GM18517 (cell line): ENCODE measurements around the gene HRK.
A peak's percentile ranks its signal among the peaks of the same experiment; 100 is the strongest.
"Not testable (repeated sequence)": the region's sequence is repeated elsewhere in the genome, so short reads cannot be mapped to it uniquely, and the experiment has no call there.

Experiments used
- ATAC-seq: cut with Tn5 transposase; IDR thresholded peaks from one replicate; pipeline ENCODE4 v1.9.1; 2021; ENCODE audit warnings: mild to moderate bottlenecking, moderate library complexity; ENCODE audit not compliant: unreplicated experiment

The HRK gene

GRCh38 chr12:116820064-116820656 is 61.1 kb downstream of the HRK start:
- no peak for ATAC-seq

- peak; percentile 81 for ATAC-seq
Observed at GRCh38 chr12:116818948-116819832, 62.1 kb downstream of the HRK start.

GRCh38 chr12:116818341-116818856 is 62.8 kb downstream of the HRK start:
- no peak for ATAC-seq

GRCh38 chr12:116814766-116815165 is 66.5 kb downstream of the HRK start:
- not testable (repeated sequence) for ATAC-seq

GRCh38 chr12:116813271-116814041 is 67.8 kb downstream of the HRK start:
- ATAC-seq, result no peak

GRCh38 chr12:116812238-116812637 is 69.0 kb downstream of the HRK start:
- no peak for ATAC-seq

- ATAC-seq, result no peak
Observed at GRCh38 chr12:116808113-116809105, 72.8 kb downstream of the HRK start.

GRCh38 chr12:116807546-116807945 is 73.7 kb downstream of the HRK start:
- ATAC-seq, result no peak

DNA sequence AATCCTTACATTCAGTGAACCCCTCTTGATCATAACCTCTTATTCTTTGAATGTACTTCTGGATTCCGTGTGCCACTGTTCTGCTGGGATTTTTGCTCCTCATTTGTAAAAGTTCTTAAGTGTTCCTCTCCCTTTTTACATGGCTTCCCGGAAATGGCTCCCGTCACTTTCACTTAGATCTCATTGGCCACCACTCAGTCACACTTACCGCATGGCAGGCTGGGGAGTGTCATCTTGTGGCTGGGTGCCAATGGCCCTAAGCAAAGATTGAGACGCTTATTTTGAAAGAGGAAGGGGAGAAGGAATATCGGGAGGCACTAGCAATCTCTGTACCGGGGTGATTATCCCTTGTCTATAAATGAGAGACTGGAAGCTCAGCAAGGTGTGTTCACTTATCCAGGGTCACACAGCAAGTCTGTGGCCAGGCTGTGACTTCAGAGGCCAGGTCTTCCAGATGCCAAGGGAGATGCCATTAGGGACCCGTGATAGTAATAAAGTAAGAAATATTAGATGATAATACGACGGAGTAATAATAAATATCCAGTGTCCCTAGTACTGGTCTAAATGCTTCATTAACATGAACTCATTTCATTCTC is 74.3 kb downstream of the HRK start:
- ATAC-seq, result no peak
